NCI-H2196 treated with DMSO at 0.1 percent for 48 hours (cell line): ENCODE measurements around the gene SOBP.
"Not testable (repeated sequence)": the region's sequence is repeated elsewhere in the genome, so short reads cannot be mapped to it uniquely, and the experiment has no call there.

ENCODE experiments used
- DNase-seq: peaks from one replicate; lab custom pipeline; 2025; ENCODE audit not compliant: unreplicated experiment; lab: John Stamatoyannopoulos, UW

Gene SOBP

DNA sequence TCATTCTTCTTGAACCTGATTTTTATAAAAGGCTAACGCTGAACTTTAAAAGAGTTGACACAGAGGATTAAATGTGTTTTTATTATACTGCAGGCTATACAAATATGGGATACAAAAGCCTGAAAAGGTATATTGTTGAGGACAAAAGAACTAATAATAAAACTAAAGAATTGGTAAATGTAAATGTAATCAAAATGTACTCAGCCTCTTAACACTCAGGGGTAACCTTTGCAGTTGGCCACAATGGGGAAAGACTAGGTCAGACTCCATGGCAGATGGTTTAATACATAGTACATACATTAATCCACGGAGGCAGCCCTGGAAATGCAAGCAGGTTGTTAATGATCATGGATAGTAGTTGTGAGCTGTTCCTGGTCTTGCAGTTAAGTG is 57.5 kb downstream of the SOBP start:
- no peak for DNase-seq

DNA sequence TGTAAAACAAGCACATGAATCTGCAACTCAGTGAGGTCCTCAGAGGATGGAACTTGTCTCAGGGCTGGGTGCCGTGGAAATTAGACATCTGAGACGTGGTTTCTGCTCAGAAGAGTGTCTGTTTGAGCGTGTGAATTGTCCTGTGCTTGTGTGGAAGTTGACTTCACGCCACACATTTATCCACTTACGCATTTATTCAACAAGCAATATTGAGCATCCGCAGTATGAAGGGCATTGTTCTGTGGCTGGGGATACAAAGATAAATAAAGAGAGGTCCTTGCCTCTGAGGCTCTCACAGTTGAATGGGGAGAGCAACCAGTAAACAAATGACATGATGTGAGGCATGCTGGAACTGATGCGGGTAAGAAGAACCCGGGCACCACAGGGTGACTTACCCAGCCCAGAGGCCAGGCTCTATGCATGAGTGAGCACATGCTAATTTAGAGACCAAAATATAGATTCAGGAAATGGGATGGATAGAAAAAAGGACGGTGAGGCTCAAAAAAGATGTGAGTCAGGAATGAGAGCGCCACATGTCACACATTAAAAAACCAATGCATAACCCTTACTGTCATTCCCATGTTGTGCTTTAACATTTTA is 60.4 kb downstream of the SOBP start:
- DNase-seq = no peak

DNA sequence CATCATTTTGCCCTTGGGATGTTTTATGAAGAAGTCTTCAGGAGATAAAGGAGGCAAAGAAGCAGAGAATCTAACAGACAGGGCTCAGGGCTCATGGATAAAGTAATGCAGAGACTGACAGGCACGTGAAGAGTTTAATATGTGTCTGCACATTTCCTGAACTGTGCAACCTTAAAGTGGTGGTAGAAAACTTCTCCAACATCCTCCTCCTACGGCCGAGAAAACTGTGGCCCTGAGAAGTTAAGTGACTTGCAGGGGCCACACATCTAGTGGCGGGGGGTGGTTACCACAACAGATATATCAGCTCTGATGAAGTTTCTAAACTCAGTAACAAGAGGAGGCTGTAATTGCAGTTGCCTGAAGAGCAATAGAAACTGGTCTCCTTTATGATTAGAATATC is 61.0 kb downstream of the SOBP start:
- no peak for DNase-seq

DNA sequence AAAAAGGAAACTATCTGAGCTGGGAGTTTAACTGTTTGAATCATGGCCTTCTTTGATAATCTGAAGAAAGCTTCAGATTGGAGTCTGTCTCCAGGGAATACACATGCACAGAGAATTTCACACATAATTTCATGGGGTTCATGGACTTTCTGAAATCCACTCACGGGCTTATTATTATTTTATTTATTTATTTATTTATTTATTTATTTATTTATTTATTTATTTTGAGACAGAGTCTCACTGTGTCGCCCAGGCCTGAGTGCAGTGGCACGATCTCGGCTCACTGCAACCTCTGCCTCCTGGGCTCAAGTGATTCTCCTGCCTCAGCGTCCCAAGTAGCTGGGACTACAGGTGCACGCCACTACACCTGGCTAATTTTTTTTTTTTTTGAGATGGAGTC is 63.2 kb downstream of the SOBP start:
- DNase-seq = not testable (repeated sequence)

DNA sequence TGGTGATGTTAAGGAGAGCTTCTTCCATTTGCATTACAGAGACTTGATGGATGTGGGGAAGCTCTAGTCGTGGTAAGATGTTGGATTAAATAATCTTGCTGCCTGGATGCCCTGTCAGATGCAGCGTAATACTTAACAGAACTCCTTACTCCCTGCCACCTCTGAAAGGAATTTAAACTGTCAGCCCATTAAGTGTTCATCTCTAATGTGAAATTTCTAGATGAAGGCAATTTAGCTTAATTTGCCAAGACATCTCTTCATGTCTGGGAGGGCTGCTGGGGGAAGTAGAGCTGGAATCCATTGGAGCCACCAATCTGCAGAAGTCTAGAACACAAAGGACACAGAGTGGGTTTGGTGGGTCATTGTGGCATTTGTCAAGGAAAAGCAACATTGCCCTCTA is 64.4 kb downstream of the SOBP start:
- DNase-seq = no peak

DNA sequence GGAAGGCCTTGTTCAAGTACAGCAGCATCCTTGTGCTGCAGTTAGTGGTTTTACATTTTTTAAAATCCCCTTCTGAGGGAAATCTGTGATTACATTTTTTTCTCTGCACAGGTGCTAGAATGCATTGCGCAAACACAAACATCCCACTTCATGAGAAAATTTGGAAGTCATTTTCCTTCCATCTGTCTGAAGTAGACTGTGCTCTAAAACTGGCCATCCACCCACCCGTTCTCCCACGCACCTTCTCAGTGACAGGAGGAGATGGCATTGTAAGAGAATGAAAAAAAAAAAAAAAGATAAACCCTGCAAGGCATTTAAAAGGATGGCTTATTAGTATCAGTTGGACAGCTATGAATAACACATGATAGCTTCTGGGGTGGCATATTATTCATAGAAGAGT is 65.0 kb downstream of the SOBP start:
- no peak for DNase-seq

DNA sequence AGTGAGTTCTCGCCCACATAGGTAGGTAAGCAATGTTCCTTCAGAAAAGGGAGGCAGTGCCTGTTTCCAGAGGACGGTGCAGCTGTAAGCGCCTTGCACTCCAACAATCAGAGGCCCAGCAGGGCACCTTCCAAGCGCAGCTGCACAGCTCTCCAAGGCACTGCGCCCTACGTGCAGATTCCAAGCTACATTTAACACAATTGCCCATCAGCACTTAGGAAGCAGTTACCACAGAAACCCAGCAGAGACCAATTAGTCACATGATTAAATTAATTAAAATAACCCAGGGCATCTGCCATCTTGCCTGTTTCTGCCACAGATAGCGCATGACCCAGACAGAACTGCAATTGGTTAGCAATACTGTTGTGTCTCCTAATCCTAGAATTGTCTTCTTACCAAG is 65.5 kb downstream of the SOBP start:
- no peak for DNase-seq

DNA sequence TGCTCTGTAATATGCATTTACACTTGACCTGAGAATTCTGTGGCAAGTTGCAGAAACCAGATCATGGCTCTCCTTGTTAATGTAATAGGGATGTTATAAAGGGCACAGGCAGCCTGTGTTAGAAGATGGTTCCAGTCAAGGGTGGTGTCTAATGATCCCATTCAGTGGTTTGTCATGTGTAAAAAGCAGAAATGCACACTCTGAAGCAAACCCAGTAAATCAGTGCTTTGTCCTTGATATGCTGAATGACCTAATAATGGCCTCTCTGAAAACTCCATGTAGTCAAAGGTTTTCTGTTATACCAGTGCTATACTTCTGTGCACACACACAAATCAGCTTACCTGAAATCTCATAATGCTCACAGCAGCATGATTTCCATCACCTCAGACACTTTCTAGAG is 66.2 kb downstream of the SOBP start:
- DNase-seq = no peak

DNA sequence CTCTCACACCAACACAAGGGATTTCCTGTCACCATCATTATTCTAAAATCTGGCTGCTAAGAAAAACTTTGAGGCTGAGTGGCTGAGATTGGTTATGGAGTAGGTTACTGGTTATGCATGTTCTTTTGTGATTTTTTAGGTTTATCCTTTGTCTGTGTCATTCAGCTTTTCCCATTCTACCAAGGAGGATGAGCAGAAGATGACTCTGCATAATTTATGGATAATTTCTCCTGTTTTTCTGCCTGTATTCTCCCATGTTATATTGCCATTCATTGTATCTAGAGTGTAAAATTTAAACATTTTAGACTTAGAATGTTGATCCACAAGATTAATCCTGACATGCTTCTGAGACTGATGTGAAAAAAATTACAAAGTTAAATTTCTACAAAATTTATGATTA is 67.8 kb downstream of the SOBP start:
- DNase-seq = no peak

DNA sequence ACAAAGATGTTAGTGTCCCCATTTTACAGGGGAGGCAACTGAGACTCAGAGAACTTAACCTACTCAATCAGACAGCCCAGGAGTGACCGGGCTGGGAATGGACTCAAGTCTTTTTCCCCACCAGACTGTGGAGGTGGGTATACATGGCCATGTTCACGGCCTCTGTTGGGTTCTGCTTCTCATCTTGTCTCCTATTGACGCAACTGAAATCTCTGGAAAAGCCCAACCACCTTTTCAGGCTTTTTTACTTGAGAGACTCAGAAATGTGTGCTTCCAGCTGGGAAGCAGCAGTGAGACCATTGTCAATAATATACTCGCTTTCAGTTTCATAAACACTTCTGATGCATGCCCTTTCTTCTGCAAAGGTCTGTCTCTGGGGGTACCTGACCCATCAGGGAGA is 70.7 kb downstream of the SOBP start:
- DNase-seq = no peak

DNA sequence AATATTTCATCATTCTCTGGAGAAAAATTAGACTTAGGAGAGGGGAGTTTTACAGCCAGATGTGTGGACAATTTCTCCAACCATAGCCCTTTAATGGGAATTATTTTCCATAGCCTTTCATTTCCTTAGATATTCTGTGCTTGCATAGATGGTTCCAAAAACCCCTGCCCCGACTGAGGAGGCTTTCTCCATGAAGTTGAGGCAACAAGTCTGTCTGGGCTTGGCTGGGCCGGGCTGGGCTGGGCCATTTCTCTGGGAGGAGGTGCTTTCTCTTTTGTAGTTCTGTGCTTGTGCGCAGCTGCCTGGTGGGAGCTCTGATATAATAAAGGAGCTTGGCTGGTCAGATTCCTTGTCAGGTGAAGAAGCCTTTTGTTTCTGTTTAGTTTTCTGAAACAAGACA is 71.4 kb downstream of the SOBP start:
- no peak for DNase-seq

DNA sequence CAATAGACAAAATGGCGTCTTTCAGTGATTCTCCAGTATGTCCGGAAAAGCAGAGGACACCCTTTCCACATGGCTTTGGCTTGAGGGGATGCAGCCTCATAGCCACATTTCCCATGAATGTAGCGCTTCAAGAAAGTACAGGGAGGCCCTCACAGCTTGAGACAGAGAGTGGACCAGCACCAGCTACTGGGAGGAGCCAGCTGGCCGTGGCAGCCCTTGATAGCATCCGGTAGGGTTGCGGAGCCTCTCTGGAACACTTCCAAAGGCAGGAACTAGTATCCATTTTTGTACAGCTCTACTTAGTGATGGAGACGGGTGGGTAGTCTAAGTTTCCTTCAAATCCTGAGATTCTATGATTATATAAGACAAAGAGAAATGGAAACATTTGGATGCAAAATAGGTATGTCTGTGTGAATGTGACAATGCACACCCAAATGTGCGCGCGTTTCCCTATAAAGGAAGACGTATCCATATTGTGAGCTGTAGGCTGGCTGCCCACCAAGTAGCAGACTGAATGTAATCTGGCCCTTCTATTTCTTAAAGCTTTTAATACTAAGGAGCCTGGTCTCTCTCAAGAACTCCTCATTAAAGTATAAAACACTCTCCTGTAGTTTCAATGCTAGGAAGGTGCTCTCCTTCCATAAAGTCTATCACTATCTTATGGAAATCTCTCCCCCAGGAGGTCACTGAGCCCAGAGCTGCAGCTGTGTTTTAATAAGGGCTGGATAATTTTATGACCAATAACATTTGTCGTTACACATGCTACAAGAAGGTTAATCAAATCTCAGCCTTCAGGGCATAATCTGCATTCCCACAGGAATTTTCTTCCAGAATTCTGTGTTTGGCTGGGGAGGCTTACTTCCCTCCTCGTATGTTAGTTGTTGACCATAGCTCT is 74.0 kb downstream of the SOBP start:
- DNase-seq = no peak

DNA sequence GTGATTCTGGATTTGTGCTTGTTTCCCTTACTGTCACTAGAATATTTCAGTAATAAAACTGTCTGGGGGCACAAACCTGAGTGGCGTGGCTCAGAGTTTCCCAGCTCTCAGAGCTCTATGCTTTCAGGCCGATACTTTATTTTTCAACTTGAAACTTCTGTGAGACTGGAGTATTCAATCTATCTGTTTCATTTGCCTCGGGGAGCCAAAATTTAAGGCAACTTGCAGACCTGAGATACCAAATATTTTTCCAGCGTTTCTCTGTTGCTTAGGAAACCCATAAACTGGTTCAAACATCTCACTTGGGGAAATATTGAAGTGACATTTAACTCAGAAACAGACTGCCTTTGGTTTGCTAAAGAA is 74.7 kb downstream of the SOBP start:
- no peak for DNase-seq

DNA sequence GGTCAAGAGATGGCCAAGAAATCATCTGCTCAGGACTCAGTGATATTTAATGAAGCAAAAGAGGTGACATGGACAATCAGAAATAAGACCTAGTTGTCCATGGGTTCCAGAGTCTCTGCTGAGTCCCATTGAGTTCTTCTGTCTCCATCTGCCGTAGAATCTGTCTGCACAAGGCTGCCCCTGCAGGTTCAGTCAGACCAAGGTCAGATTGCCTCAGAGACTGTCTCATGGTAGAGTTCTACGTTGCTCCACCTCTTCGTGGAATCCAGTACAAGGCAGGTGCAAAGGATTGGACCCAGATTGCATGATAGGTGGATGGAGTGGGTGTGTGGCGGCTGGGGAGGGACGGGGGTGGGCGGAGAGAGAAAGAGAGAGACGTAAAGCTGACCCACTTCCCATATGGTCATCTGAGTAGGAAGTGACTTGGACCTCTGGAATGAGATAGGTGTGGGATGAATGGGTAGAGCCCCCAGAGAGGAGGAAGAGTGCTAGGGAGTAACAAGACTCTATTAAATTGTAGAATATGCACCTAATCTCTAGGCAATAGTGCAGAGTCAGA is 75.3 kb downstream of the SOBP start:
- no peak for DNase-seq

DNA sequence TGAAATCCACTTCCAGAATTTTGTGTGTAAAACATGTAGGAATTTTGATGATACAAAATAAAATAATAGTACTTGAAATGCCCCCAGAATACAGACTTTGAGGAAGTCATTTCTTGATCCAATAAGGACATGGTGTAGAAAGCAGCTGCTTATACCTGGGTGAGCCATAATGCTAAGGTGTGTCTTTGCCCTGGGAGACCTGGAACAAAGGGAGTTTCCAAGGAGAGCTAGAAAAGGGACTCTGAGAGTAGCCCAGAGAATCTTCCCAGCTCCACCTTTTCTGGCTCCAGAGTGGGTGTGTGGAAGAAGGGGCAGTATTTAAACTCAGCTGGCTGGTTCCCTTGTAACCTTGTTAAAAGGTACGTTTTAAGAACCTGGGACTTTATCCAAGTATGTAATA is 77.7 kb downstream of the SOBP start:
- DNase-seq = no peak

DNA sequence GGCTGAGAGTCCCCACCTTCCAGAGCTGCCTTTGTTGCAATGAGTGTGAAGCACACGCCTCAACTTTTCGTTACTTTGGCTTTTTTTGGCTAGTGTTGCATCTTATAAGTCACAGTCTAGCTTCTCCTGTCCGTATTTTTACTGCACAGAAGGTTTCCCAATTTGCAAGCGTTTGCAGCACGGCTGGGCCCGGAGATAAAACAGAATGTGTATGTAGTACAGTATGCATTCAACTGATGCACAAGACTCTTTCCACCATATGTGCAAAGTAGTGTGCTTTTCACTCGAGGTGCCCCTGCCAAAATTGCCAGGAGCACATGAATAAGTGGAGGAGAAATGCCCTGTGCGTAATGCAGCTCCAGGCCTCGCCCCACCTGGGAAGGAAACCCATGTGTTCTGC is 79.6 kb downstream of the SOBP start:
- DNase-seq = no peak

DNA sequence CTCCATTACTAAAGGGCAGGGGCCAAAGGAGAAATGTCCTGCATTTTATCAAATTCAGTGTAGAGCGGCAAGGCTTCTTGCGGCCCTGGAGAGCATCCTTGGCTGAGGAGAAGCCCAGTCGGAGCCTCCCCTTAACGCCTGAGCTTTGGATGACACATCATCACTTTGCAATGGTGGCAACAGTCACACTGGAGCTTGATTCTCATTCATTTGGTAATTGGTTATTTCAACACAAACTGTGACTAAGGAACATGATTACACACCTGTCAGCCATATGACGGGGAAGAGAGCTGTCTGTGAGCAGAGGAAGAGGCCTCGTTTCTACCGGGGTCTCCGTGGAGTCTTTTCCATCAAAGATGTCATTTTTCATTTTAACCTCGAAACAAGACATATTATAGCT is 81.4 kb downstream of the SOBP start:
- DNase-seq = no peak

DNA sequence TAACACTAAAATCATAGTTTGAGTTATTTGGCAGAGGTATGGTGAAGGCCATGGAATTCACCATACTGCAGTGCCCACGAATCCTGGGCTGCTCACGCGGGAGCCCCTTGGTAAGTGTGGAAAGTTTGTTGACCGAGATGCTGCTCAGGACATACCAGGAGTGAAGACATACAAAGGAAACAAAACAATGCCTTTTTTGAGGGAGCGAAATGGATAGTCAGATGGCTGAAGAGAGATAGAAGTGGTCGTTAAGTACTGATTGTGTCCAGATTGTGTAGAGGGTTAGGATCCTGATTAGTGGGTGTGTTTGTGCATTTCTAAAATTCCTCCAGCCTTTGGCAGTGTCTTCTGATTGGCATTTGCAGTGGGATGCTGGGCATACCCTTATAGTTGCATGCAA is 83.0 kb downstream of the SOBP start:
- no peak for DNase-seq

DNA sequence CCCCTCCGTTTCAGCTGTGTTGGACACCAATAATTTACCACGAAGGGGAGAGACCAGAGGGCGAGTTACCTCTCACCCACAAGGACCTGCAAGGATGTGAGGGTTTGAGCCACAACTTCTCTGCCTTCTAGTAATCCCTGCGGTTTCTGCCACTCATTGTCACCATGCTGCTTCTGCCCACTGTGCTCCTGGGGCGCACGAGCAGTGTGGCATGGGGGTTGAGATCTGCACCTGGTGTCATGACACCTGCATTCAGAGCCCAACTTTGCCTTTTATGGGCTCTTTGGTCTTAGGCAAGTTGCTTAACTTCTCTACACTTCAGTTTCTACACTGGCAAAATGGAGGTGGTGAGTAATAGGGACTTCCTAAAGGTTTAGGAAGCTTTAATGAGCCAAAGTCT is 84.9 kb downstream of the SOBP start:
- no peak for DNase-seq

DNA sequence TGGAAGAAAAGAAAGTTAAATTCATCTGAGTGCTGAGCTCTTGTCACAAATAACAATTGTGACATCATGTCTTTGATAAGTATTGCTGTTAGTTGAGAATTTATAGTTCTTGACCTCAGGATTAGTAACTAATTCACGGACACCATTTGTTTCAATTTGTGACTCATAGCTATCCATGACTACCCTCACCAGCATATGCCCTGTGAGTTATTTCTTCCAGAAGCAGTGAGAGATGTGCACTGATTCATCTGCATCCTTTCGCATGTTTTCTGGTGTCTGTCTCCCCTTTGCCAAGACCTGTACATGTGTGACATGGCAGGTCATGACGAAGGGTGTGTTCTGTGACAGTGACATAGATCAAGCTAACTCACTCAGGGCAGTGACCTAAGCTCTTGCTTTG is 86.9 kb downstream of the SOBP start:
- DNase-seq = no peak

DNA sequence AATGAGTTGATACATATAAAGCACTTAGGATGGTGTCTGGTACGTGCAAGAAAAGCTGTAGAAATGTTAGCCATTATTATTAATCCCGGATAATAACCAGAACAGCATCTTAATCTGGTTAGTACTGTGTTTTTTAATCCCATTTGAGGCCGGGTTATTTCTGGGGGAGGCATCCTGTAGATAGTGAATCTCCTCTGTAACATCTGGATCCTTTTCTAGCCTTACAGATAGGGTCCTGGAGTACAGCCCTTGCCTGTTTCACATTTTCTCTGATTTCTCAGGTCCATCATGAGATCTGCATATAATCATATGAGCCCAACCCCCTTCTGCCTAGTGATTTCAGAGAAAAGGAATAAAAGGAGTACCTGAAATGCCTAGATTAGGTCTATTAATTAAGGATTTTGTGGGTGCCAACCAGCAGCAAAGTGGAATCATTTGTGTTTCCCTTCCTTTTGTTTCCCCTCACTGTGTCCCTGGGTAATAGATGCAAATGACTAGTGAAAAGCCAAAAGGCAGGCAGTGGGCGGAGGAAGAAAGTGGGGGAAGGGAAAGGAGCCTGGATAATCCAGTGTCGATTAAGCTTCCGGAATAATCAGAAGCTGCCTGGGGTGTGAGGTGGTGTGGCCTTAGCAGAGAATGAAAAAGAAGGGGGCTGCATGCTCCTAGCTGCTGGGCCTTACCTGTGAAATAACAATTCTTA is 88.9 kb downstream of the SOBP start:
- DNase-seq = no peak

DNA sequence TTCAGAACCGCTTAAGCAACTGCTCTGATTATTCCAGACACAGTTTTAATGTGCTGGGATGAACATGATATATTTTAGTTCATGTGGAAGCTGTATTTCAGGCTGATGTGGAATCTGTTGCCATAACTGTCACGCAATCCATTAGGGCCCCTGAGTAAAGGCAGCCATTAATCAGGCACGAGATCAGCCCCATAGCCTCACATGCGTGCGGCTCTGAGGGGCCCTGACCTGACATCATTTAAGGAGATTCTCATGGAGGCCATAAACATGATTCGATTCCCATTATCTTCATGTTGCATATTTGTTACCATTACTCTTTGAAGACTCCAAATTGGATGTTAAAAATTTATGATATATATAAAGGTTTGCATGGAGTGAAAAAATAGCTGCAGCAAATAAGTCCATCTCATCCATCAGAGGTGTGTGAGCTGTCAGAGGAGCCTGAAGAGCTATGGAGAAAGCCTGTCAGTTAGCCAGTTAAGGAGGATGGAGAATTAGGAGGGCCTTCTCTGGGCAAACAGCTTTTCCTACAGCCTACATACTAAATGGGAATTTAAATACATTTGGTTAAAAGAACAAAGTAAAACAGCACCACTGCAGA is 89.6 kb downstream of the SOBP start:
- DNase-seq = no peak
